ENCODE data around the gene EPHA8.

EPHA8 gene

GRCh38 chr1:22518379-22518778, 44.9 kb upstream of the EPHA8 start:
- no peaks in the 10 kb centered on the region for H3F3A ChIP-seq (ENCODE audit: insufficient read depth, low read length)
- H3K9ac ChIP-seq (ENCODE audit: low read length), result no peak overlapping the region
- H3K36me3 ChIP-seq (replicated peaks; ENCODE audit: insufficient read depth, low read length), result 0 out of 2 replicates have a peak, but pooled peaks cover 6% of the 10 kb centered on the region
- DNase-seq, result no peak
- no peaks in the 10 kb centered on the region for H4K20me1 ChIP-seq (ENCODE audit: insufficient read depth, low read length)
- no peak overlapping the region for H3K27ac ChIP-seq (ENCODE audit: low read length)
- no peaks in the 10 kb centered on the region for H3K9me2 ChIP-seq (replicated peaks; ENCODE audit: insufficient read depth, low read length)
- H3K79me2 ChIP-seq (ENCODE audit: low read length), result no peaks in the 10 kb centered on the region
- no peak overlapping the region for H3K4me2 ChIP-seq (ENCODE audit: low read depth, low read length)
- TF ChIP-seq CTCF (IDR thresholded peaks at IDR 0.05; ENCODE audit: low read length) (no peak), EZH2phosphoT487 (IDR thresholded peaks at IDR 0.05; ENCODE audit: low read length) (no peak), EZH2 (optimal IDR thresholded peaks at IDR 0.05; ENCODE audit: low read depth, low read length) (no peak)
- no peaks in the 10 kb centered on the region for H3K4me1 ChIP-seq (ENCODE audit: low read length)
- H3K27me3 ChIP-seq (replicated peaks; ENCODE audit: insufficient read depth, low read length), result no peaks in the 10 kb centered on the region
- H3K9me3 ChIP-seq (replicated peaks; ENCODE audit: insufficient read depth, low read length), result no peaks in the 10 kb centered on the region
- no peak overlapping the region for H2AFZ ChIP-seq (ENCODE audit: low read length)
- no peak overlapping the region for H3K4me3 ChIP-seq (ENCODE audit: low read length)

- no peaks in the 10 kb centered on the region for H3F3A ChIP-seq (ENCODE audit: insufficient read depth, low read length)
- no peaks in the 10 kb centered on the region for H3K9me3 ChIP-seq (replicated peaks; ENCODE audit: insufficient read depth, low read length)
- TF ChIP-seq EZH2phosphoT487 (IDR thresholded peaks at IDR 0.05; ENCODE audit: low read length), result no peak
- no peak for TF ChIP-seq CTCF (IDR thresholded peaks at IDR 0.05; ENCODE audit: low read length)
- TF ChIP-seq EZH2 (optimal IDR thresholded peaks at IDR 0.05; ENCODE audit: low read depth, low read length), result no peak
- H3K4me1 ChIP-seq (ENCODE audit: low read length), result no peaks in the 10 kb centered on the region
- no peak overlapping the region for H3K9ac ChIP-seq (ENCODE audit: low read length)
- H3K4me2 ChIP-seq (ENCODE audit: low read depth, low read length), result no peak overlapping the region
- no peaks in the 10 kb centered on the region for H3K27me3 ChIP-seq (replicated peaks; ENCODE audit: insufficient read depth, low read length)
- no peaks in the 10 kb centered on the region for H4K20me1 ChIP-seq (ENCODE audit: insufficient read depth, low read length)
- H3K27ac ChIP-seq (ENCODE audit: low read length), result no peak overlapping the region
- H3K36me3 ChIP-seq (replicated peaks; ENCODE audit: insufficient read depth, low read length), result 0 out of 2 replicates have a peak, but pooled peaks cover 6% of the 10 kb centered on the region
- no peaks in the 10 kb centered on the region for H3K9me2 ChIP-seq (replicated peaks; ENCODE audit: insufficient read depth, low read length)
- no peak overlapping the region for H3K4me3 ChIP-seq (ENCODE audit: low read length)
- DNase-seq, result no peak
- no peaks in the 10 kb centered on the region for H3K79me2 ChIP-seq (ENCODE audit: low read length)
- H2AFZ ChIP-seq (ENCODE audit: low read length), result no peak overlapping the region
Observed at GRCh38 chr1:22520871-22521270, 42.4 kb upstream of the EPHA8 start.

- H3K79me2 ChIP-seq (ENCODE audit: low read length), result no peaks in the 10 kb centered on the region
- no peaks in the 10 kb centered on the region for H3K9me2 ChIP-seq (replicated peaks; ENCODE audit: insufficient read depth, low read length)
- no peak overlapping the region for H3K9ac ChIP-seq (ENCODE audit: low read length)
- TF ChIP-seq EZH2 (optimal IDR thresholded peaks at IDR 0.05; ENCODE audit: low read depth, low read length) (no peak), EZH2phosphoT487 (IDR thresholded peaks at IDR 0.05; ENCODE audit: low read length) (no peak), CTCF (IDR thresholded peaks at IDR 0.05; ENCODE audit: low read length) (no peak)
- no peak overlapping the region for H3K4me3 ChIP-seq (ENCODE audit: low read length)
- no peak overlapping the region for H2AFZ ChIP-seq (ENCODE audit: low read length)
- H4K20me1 ChIP-seq (ENCODE audit: insufficient read depth, low read length), result no peaks in the 10 kb centered on the region
- no peaks in the 10 kb centered on the region for H3F3A ChIP-seq (ENCODE audit: insufficient read depth, low read length)
- H3K9me3 ChIP-seq (replicated peaks; ENCODE audit: insufficient read depth, low read length), result no peaks in the 10 kb centered on the region
- H3K36me3 ChIP-seq (replicated peaks; ENCODE audit: insufficient read depth, low read length), result 0 out of 2 replicates have a peak, but pooled peaks cover 6% of the 10 kb centered on the region
- H3K27me3 ChIP-seq (replicated peaks; ENCODE audit: insufficient read depth, low read length), result no peaks in the 10 kb centered on the region
- no peak overlapping the region for H3K4me2 ChIP-seq (ENCODE audit: low read depth, low read length)
- no peaks in the 10 kb centered on the region for H3K4me1 ChIP-seq (ENCODE audit: low read length)
- H3K27ac ChIP-seq (ENCODE audit: low read length), result no peak overlapping the region
- DNase-seq, result no peak
Observed at GRCh38 chr1:22521692-22522091, 41.6 kb upstream of the EPHA8 start.

Data from MM.1S (cell line).